GM13976 (cell line): ENCODE results near the gene PRSS16.

Source experiments
- DNase-seq: peaks from one replicate; pipeline ENCODE4 v3.0.0; 2012; ENCODE audit warnings: low spot score
- CTCF ChIP-seq: IDR thresholded peaks from 2 replicates; pipeline ENCODE4 v1.5.1; 2012; ENCODE audit warnings: borderline replicate concordance, mild to moderate bottlenecking; ENCODE audit not compliant: insufficient read depth; ENCODE audit errors: extremely low read depth, missing control alignments, control extremely low read depth
- in situ Hi-C: fragments of 300-500 bp; cut with MboI; formaldehyde crosslinking; loops from one replicate; pipeline ENCODE4 v1.12.0; 2022; ENCODE audit warnings: low sequenced_read_pairs, mixed read lengths, inconsistent platforms; ENCODE audit not compliant: unreplicated experiment

The PRSS16 gene

GRCh38 chr6:27303613-27304272 is 56.2 kb downstream of the PRSS16 start:
- in situ Hi-C loops = no loop called here
- DNase-seq = no peak
- no peak for TF ChIP-seq CTCF
